Ishikawa (cell line): Measurements from ENCODE around the gene CWC22.
A peak's percentile ranks its signal among the peaks of the same experiment; 100 is the strongest.

Experiments used
- CEBPB ChIP-seq: IDR thresholded peaks from 2 replicates; pipeline ENCODE4 v1.6.1; 2012
- CREB1 ChIP-seq: IDR thresholded peaks from 2 replicates; pipeline ENCODE4 v1.6.1; 2012; ENCODE audit warnings: low read depth
- EGR1 ChIP-seq: IDR thresholded peaks from 2 replicates; pipeline ENCODE4 v1.6.1; 2012
- EP300 ChIP-seq: IDR thresholded peaks from 2 replicates; pipeline ENCODE4 v1.6.1; 2012; ENCODE audit warnings: borderline replicate concordance
- FOXM1 ChIP-seq: IDR thresholded peaks from 2 replicates; pipeline ENCODE4 v1.6.1; 2012; ENCODE audit warnings: low read depth, borderline replicate concordance
- NFIC ChIP-seq: IDR thresholded peaks from 2 replicates; pipeline ENCODE4 v1.6.1; 2012
- RAD21 ChIP-seq: IDR thresholded peaks from 2 replicates; pipeline ENCODE4 v1.6.1; 2012; ENCODE audit warnings: low read depth
- REST ChIP-seq: IDR thresholded peaks from 2 replicates; pipeline ENCODE4 v1.6.1; 2012; ENCODE audit warnings: low read depth, mild to moderate bottlenecking
- TAF1 ChIP-seq: IDR thresholded peaks from 2 replicates; pipeline ENCODE4 v1.6.1; 2012; ENCODE audit warnings: low read depth, mild to moderate bottlenecking
- TCF12 ChIP-seq: IDR thresholded peaks from 2 replicates; pipeline ENCODE4 v1.6.1; 2012; ENCODE audit warnings: low read depth
- TEAD4 ChIP-seq: IDR thresholded peaks from 2 replicates; pipeline ENCODE4 v1.6.1; 2012
- YY1 ChIP-seq: IDR thresholded peaks from 2 replicates; pipeline ENCODE4 v1.6.1; 2012; ENCODE audit warnings: low read depth
- ZBTB7A ChIP-seq: IDR thresholded peaks from 2 replicates; pipeline ENCODE4 v1.6.1; 2012; ENCODE audit warnings: low read depth
- TF ChIP-seq, protein P1 (sequence below): IDR thresholded peaks from 2 replicates; pipeline ENCODE4 v1.6.1; 2012
- TF ChIP-seq, protein P2 (sequence below): IDR thresholded peaks from 2 replicates; pipeline ENCODE4 v1.6.1; 2012

The CWC22 gene

DNA sequence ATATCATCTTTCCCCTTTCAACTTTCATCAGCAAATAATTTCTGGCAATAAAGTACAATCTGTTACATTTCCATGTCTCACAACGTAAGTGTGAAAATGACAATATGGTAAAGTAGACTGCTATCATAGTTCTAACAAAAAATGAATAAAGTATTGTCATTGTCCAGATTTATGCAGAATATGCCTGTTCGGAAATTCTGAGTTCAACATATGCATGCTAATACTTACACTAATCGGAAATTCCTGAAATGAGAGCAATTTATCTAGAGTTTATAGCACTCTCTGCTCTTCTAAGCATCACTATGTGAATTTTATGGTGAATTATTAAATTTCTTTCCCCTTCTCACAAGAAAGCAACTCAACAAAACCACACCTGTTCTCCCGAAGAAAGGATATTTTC lies 8.1 kb downstream of the CWC22 start:
- TF ChIP-seq RAD21 (no peak), REST (no peak), NFIC (no peak), EGR1 (no peak), CREB1 (no peak), ZBTB7A (no peak), YY1 (no peak), TAF1 (no peak), TCF12 (no peak), CEBPB (no peak), FOXM1 (no peak)
- TF ChIP-seq, protein P1, sequence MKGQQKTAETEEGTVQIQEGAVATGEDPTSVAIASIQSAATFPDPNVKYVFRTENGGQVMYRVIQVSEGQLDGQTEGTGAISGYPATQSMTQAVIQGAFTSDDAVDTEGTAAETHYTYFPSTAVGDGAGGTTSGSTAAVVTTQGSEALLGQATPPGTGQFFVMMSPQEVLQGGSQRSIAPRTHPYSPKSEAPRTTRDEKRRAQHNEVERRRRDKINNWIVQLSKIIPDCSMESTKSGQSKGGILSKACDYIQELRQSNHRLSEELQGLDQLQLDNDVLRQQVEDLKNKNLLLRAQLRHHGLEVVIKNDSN, result no peak
- TF ChIP-seq, protein P2, sequence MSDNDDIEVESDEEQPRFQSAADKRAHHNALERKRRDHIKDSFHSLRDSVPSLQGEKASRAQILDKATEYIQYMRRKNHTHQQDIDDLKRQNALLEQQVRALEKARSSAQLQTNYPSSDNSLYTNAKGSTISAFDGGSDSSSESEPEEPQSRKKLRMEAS, result no peak

- TF ChIP-seq FOXM1 (no peak), TCF12 (no peak), NFIC (no peak), TAF1 (no peak), ZBTB7A (no peak), RAD21 (no peak), TEAD4 (no peak), REST (no peak), EGR1 (no peak), CREB1 (no peak)
- TF ChIP-seq, protein P1, result no peak
- TF ChIP-seq, protein P2, result no peak
Observed at GRCh38 chr2:179995741-179996515, 11.2 kb downstream of the CWC22 start.

DNA sequence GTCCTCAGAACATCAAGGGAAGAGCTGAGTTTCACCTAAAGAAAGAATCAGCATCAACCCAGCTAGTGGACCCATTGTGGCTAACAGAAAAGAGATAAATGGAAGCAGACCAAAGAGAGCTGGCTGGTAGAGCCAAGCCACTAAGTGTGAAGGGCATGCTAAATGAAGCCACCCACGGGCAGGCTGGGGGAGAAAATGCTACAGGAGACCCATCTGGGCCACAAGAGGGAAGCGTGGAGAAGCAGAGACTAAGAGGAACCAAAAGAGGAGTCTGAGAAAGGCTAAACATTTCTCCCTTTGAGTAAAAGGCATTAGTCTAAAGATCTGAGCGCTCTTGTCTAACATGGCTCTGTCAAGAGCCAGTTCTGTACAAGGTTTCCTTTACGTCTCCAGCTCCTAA lies 15.8 kb downstream of the CWC22 start:
- TF ChIP-seq RAD21, result peak; percentile 9; the same call in 1 of the 2 replicates
- TF ChIP-seq EP300, result no peak

- no peak for TF ChIP-seq ZBTB7A
- no peak for TF ChIP-seq TCF12
- TF ChIP-seq NFIC, result no peak
- TF ChIP-seq EP300, result no peak
- TF ChIP-seq FOXM1, result no peak
- TF ChIP-seq, protein P2, result no peak
- TF ChIP-seq TAF1, result no peak
- TF ChIP-seq CEBPB, result no peak
- no peak for TF ChIP-seq REST
Observed at GRCh38 chr2:179990676-179991317, 16.3 kb downstream of the CWC22 start.
